GM19397 (cell line): ENCODE data around the gene TP53RK.
"Not testable (repeated sequence)": the region's sequence is repeated elsewhere in the genome, so short reads cannot be mapped to it uniquely, and the experiment has no call there.

Experiments used
- ATAC-seq: cut with Tn5 transposase; IDR thresholded peaks from one replicate; pipeline ENCODE4 v1.9.1; 2021; ENCODE audit warnings: mild to moderate bottlenecking, moderate library complexity; ENCODE audit not compliant: unreplicated experiment

The TP53RK gene

GRCh38 chr20:46683939-46684750 lies 5.1 kb downstream of the TP53RK start:
- no peak for ATAC-seq

- ATAC-seq, result no peak
Measured at GRCh38 chr20:46683668-46683938, 5.6 kb downstream of the TP53RK start.

DNA sequence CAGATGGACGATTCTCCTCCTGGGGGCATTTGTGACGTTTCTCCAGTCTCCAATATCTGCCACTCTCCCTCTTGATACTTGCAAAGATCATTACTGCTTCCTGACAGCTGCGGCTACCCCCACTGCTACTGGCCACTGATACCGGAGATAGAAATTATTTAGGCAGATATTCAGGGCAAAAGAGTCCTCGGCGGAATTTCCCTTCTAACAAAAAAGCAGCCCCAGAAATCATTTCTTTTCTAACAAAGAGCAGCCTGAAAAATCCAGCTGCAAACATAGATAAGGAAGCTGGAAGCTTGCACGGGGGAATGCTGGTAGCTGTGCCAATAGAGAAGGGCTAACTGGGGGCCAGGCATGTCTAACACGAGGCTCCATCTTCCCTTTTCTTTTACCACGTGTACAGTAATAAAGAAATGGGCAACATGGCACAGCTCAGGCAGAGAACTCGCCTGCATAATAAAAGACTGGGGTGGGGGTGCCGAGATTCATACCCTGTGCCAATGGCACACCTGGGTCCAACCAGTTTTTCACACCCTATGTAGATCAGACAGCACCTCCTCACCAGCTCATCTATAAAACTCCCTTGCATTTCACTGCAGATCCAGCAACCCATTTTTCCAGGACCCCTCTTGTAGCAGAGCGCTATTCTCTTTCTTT lies 6.1 kb downstream of the TP53RK start:
- ATAC-seq, result no peak

DNA sequence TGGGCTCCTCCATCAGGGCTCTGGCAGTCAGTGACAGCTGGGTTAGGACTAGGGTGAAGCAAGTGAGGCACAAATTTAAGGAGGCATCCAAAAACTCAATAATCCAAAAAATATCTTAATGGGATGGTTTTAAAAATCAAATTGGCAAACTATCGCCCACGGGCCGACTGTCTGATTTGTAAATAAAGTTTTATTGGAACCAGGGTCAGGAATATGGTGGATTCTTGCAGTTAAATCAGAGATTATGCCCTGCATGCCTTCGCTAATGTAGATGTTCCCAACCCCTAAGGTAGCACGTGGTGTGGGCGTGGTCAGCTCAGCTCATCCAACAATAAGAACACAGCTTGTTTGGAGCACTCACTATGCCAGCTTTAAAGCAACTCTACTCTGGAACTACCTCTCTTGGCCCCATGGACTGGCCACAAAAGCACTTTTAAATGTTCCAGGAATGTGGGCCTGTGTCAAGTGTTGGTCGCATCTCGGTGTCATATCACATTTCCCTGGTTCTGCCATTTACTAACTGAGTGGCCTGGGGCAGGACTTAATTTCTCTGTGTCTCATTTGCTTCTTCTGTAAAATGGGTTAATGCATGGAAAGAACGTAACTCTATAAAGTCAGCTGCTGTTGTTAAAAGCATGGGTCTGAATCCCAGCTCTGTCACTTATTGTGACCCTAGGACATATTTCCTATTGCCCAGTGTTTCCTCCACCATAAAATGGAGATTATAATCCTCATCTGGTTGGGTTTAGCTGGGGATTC lies 7.0 kb downstream of the TP53RK start:
- no peak for ATAC-seq

DNA sequence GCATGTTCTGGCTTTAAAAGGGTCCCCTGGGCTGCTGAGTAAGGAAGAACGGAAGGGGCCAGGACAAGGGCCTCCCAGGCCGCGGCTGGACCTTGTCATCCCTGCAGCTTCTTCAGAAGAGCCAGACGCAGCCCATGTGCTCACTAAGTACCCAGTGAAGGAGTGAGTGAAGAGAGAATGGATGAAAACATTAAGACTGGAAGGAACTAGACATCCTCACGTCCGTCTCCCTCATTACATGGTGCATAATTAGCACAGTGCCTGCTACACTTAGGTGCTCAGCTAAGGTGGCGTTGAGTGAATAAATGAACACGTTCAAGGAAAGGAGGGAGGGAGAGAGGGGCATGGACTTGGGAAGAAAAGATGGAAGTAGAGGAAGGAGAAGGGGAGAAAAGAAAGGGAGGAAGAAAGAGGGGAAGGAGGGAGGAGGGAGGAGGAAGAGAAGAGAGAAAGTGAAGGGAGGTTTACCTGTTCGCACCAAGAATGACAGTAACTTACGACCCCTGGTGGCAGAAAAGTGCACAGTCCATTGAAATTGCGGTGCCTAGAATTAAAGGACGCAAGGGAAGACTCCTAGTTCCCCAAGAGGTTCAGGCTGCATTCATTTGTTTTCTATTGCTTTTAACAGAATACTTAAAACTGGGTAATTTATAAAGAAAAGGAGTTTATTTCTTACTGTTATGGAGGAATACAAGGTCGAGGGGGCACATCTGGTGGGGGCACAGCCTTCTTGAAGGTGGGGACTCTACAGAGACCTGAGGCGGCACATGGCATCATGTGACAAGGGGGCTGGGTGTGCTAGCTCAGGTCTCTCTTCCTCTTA lies 8.0 kb downstream of the TP53RK start:
- ATAC-seq, result no peak

DNA sequence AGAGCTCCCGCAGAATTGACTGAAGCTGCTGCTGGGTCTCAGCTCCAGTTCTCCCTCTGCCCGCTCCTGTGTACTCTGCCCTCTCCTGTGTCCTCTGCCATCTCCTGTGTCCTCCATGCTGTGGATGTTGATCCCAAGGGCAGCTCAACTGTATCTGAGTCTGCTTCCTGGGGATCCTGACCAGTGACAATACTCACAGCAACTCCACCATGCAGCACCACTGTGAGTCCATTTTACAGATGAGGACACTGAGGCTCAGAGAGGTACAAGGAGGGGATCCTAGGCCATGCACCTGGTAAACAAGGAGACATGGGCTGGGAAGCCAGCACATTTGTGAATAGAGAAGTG lies 8.6 kb downstream of the TP53RK start:
- ATAC-seq, result no peak

DNA sequence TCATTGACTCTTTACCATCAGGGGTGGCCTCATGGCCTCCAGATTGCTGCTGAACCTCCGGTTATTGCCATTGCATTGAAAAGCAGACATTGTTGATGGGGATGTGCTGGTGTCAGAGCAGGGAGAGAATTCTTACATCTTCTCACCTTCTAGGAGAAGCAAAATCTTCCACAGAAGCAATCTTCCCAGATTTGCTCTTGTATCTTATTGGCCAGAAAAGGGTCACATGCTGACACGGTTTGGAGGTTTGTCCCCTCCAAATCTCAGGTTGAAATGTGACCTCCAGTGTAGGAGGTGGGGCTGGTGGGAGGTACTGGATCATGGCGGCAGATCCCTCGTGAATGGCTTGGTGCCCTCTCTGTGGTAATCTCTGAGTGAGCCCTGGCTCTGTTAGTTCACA lies 10.7 kb downstream of the TP53RK start:
- ATAC-seq, result no peak

DNA sequence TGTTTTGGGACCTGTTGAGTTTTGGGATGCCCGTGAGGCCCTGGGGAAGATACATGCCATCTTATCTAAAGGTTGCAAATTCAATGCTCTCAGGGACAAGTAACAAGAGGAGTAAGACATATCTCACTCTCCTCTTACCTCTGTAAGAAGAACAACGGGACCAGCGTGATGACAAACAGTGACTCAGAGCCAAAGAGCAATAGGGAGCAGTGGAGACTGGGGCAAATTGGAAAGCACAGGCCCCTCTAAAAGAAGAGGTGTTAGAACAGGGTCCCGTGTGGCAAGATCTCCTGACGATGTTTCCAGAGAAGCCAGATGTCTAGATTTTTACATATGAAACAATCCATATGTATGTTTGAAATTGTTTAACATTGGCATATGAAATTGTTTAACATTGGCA lies 11.6 kb downstream of the TP53RK start:
- ATAC-seq, result no peak

DNA sequence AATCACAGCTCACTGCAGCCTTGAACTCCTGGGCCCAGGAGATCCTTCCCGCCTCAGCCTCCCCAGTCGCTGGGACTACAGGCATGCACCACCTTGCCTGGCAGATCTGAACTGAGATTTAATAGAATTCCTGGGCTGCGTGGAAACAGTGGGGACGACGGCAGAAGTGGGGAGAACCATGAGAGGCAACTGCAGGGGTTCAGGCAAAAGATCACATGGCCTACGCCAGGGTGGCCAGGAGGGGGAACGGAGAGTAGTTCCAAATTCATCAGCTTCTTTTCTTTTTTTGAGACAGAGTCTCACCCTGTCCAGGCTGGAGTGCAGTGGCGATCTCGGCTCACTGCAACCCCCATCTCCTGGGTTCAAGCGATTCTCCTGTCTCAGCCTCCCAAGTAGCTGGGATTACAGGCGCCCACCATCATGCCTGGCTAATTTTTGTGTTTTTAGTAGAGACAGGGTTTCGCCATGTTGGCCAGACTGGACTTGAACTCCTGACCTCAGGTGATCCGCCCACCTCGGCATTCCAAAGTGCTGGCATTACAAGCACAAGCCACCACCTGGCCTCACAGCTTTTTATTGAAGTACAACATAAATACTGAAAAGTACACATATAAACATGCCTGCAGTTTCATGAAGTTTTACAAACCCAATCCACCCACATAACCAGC lies 12.5 kb downstream of the TP53RK start:
- not testable (repeated sequence) for ATAC-seq

- no peak for ATAC-seq
Measured at GRCh38 chr20:46674253-46675083, 14.8 kb downstream of the TP53RK start.

DNA sequence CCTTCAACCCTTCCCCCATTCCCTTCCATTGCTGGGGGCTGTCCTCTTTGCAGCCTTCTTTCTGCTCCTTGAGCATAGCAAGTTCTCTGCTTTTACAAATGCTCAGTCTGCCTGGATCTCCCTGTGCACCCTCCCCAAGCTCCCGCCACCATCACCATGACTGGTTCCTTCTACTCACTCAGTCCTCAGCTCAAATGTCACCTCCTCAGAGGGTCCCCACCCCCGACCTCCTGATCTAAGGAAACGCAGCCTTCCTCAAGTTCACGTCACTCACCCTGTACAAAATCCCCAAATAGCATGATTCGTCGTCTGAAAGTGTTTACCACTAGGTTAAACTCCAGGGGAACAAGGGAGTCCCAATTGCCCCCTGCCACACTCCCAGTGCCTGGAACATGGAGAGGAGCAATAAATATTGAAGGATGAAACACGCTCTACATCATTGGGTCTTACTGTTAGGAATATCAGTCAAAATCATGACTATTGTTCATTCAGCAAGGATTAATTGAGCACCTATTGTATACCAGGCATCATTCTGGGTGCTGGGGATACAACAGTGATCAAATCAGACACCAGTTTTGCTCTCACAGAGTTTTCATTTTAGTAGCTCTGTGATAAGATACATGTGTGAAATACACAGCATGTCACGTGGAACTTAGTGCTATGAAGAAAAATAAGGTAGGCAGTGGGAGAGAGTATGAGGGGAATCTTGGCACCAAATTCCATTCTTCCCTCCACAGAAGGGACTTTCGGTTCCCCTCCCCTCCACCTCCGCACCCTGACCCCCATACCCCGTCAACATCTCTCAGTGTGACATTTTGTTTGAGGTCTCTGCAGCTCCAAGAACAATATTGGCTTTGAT lies 15.6 kb downstream of the TP53RK start:
- no peak for ATAC-seq

DNA sequence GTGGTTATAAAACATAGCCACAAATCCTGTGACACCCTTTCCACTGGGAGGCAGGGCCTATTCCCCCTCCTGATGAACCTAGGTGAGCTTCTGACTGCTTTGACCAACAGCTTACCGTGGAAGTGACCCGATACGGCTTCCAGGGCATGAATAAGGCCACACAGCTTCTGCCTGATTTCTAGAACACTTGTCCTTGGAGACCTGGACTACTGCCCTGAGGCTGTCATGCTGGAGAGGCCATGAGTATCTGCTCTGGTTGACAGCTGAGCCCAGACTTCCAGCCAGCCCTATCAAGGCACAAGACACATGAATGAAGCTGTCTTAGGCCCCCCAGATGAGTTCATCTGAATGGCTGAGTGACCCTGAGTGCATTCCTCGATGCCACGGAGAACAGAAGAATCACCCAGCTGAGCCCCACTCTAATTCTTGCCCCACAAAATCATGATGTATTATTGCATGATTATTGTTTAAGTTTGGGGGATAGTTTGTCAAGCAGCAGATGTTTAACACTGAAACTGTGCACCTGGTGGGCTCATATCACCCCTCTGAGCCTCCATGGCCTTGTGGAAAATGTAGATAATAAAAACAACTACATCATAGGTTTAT lies 16.6 kb downstream of the TP53RK start:
- ATAC-seq, result no peak

- ATAC-seq, result no peak
Measured at GRCh38 chr20:46671866-46672542, 17.2 kb downstream of the TP53RK start.

DNA sequence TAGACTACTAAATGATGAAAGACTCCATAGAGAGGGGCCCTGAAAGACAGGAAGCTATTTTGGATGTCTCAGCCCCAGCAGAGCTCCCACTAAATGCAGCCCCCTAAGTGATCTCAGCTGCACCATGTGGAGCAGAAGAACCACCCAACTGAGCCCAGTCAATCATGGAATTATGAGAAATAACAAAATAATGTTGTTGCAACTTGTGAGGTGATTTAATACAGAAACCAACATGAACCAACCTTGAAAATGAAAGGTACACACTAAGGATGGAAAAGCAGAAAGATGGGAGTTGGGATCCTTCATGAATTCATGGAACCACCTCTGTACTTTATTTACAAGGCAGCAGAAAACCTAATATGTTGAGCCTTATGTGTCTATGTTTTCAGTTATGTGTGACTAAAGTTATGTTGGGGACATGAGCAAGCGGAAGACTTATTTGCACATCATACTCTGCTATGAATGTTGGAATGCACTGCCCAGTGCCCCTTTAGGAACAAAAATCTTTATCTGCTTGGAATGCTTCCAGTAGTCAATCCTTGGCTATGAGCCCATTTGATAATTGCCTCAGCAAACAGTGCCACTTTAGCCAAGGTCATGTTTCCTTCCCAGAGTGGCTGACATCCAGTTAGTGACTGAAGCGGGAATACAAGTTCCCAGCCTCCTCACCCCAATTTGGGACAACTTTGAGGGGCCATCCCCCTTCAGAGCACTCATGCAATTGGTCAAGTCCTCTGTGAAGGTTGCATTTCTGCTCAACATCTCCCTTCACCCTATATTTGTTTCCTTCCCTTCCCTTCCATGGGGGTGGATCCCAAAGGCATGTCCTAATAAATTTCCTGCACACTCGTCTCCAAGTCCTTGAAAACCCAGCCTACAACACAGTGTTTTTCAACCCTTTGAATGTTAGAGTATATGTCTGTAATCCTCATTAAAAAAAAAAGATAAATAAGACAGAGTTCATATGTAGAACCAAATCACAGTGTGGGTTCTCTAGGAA lies 18.4 kb downstream of the TP53RK start:
- no peak for ATAC-seq

DNA sequence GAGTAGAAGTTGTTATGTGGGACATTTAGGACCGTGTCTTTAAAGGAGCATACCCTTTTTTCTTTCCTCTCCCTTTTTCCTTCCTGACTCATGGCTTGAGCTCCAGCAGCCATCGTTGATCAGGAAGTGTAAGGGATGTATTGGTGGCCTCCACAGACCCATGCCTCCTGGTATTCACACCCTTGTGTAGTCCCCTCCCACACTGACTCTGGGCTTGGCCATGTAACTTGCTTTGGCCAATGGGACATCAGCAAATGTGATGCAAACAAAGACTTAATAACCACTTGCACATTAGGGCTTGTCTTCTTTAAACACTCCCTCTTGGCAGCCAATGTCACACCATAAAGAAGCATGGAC lies 19.0 kb downstream of the TP53RK start:
- ATAC-seq, result no peak

DNA sequence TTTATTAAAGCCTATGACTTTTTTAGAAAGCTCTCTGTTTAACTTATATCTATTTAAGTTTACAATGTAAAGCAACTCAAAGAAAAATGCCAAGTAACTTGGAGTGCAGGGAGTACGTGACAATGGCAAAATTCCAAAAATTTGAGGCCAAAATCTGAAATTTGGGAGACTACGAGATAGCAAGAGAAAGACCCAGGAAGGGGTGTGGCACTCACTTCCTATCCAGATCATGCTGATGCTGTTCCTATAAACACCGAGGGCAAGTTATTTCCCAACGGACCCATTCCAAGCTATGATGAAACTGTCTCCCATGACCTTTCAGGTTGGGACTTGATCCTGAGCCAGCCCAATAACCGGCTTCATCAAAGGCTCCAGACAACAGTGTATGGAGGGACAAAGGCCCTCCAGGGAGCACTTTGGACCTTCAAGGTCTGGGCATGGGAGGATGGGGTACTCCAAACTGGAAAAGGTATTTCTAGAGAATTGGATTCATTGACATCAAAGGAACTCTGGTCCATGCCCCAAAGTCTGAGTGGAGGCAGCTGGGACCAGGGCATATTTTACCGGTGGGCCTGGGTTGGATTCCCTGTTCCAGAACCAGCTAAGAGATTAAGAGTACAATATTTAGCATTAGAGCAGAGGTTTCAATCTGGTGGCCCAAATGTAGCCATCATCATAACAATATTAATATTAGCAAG lies 22.3 kb downstream of the TP53RK start:
- ATAC-seq, result no peak
